Stimulated activated CD4-positive, alpha-beta T cell treated with anti-CD3 and anti-CD28 coated beads, TNF-alpha, amount 100 ng/mL, for 4 hours (primary cell): ENCODE results near the gene MAP3K1.
A peak's percentile ranks its signal among the peaks of the same experiment; 100 is the strongest.

Experiments used
- DNase-seq, 3 experiments: peaks; one replicate each; pipeline ENCODE4 v3.0.0-alpha.2; 2020; ENCODE audit warnings: low read depth in 3 of 3

The MAP3K1 gene

GRCh38 chr5:56909294-56910209 is 94.2 kb downstream of the MAP3K1 start, which contains the start of gene SETD9:
SETD9 (plus strand) TSS chr5:56909596; CDS start chr5:56909646, 50 bp downstream.
- DNase-seq = peak; percentile 69 to 87 (median 76)

GRCh38 chr5:56910210-56910965 is 95.0 kb downstream of the MAP3K1 start:
- no peak for DNase-seq

- DNase-seq = no peak
These were observed 98.4 kb downstream of the MAP3K1 start for GRCh38 chr5:56913766-56914165.

GRCh38 chr5:56914678-56915077 is 99.3 kb downstream of the MAP3K1 start:
- no peak for DNase-seq

GRCh38 chr5:56917534-56917933 is 102.2 kb downstream of the MAP3K1 start:
- no peak for DNase-seq

GRCh38 chr5:56918054-56918453 is 102.7 kb downstream of the MAP3K1 start:
- DNase-seq = no peak

GRCh38 chr5:56919942-56920662 is 104.8 kb downstream of the MAP3K1 start:
- no peak for DNase-seq

GRCh38 chr5:56922922-56923321 is 107.6 kb downstream of the MAP3K1 start:
- DNase-seq = no peak

GRCh38 chr5:56934325-56934724 is 119.0 kb downstream of the MAP3K1 start:
- DNase-seq = no peak

GRCh38 chr5:56938858-56939257 is 123.5 kb downstream of the MAP3K1 start:
- no peak for DNase-seq

GRCh38 chr5:56941981-56942380 is 126.6 kb downstream of the MAP3K1 start:
- DNase-seq = no peak
